HepG2 (cell line): Measurements from ENCODE around the gene BIRC7. TPM values are rescaled to one million over a fixed set of nuclear protein-coding genes. Genes with fewer than 3 reads are reported as not detected.

Experiments
- ATAC-seq: fragments of 200-7000 bp; cut with Tn5 transposase; 3 replicates; pipeline ENCODE4 v1.9.1; 2020; ENCODE audit warnings: mild to moderate bottlenecking, moderate library complexity
- BruUV-seq: library from RNA; stranded (reverse); fragments of 400-500 nt; replicated peaks from 2 replicates; lab custom pipeline; 2021; lab: Mats Ljungman, UMichigan
- CTCF ChIA-PET: fragments of 300-600 bp; formaldehyde crosslinking; extraction: SDS; loops from one replicate; lab custom pipeline; 2021; ENCODE audit warnings: low total read pairs, inconsistent platforms, low intra/inter-chr PET ratio; lab: Yijun Ruan, JAX
- POLR2A ChIA-PET: fragments of 350-600 bp; sonication (Branson Sonifier 250); formaldehyde crosslinking; loops from one replicate; lab custom pipeline; 2020; ENCODE audit warnings: antibody characterized with exemption, inconsistent platforms; lab: Yijun Ruan, JAX
- DNase-seq: peaks from one replicate; pipeline ENCODE4 v3.0.0-alpha.2; 2015; ENCODE audit warnings: low spot score
- FAIRE-seq: peaks from 3 replicates; lab custom pipeline; 2011; peaks lifted over from hg19 to GRCh38; lab: Jason Lieb, UNC
- H2AFZ ChIP-seq: one replicate; pipeline ENCODE4 v1.6.1; 2011; ENCODE audit warnings: low read length, inconsistent platforms
- H3K27ac ChIP-seq: fragments of 300-600 bp; 3 replicates; pipeline ENCODE4 v1.8.0; 2011; ENCODE audit warnings: mixed run types, mild to moderate bottlenecking, mixed read lengths, low read length, inconsistent platforms; ENCODE audit not compliant: insufficient read depth; ENCODE audit errors: extremely low read length
- H3K27me3 ChIP-seq, 2 experiments: fragments of 200-600 bp in 1 of 2; 2 replicates in 1 of 2; 3 replicates in 1 of 2; pipeline versions ENCODE4 v1.6.0 to v1.8.0; 2011; ENCODE audit warnings: low read length in 2 of 2, mild to moderate bottlenecking in 2 of 2, moderate library complexity in 2 of 2, inconsistent platforms in 1 of 2; ENCODE audit not compliant: insufficient read depth in 2 of 2, control insufficient read depth in 1 of 2
- H3K36me3 ChIP-seq, 2 experiments: fragments of 200-600 bp in 1 of 2; replicated peaks in 1 of 2; 2 replicates in 1 of 2; 3 replicates in 1 of 2; pipeline versions ENCODE4 v1.5.1 to v1.8.0; 2011; ENCODE audit warnings: low read length in 2 of 2, inconsistent platforms in 1 of 2; ENCODE audit not compliant: insufficient read depth in 2 of 2, control insufficient read depth in 1 of 2
- H3K4me1 ChIP-seq: 2 replicates; pipeline ENCODE4 v1.5.1; 2012; ENCODE audit warnings: low read length, inconsistent platforms; ENCODE audit not compliant: insufficient read depth
- H3K4me2 ChIP-seq: 2 replicates; pipeline ENCODE4 v1.6.0; 2011; ENCODE audit warnings: low read depth, low read length, inconsistent platforms
- H3K4me3 ChIP-seq, 3 experiments: fragments of 200-600 bp in 1 of 3; sonication (generic), shearing (Covaris generic) in 1 of 3; replicated peaks in 1 of 3; 2 replicates each; pipeline ENCODE4 v1.5.1; 2011 to 2016; ENCODE audit warnings: low read length in 3 of 3, inconsistent platforms in 2 of 3, low read depth in 2 of 3, mild to moderate bottlenecking in 2 of 3, control low read depth in 1 of 3, mixed read lengths in 1 of 3; ENCODE audit not compliant: insufficient read depth in 1 of 3
- H3K79me2 ChIP-seq: one replicate; pipeline ENCODE4 v1.6.1; 2011; ENCODE audit warnings: low read length, inconsistent platforms; ENCODE audit not compliant: insufficient read depth
- H3K9ac ChIP-seq: 2 replicates; pipeline ENCODE4 v1.6.0; 2011; ENCODE audit warnings: mild to moderate bottlenecking, low read depth, low read length, inconsistent platforms; ENCODE audit not compliant: insufficient read depth
- H3K9me3 ChIP-seq: 2 replicates; pipeline ENCODE4 v1.5.1; 2012; ENCODE audit warnings: mild to moderate bottlenecking, low read length
- H4K20me1 ChIP-seq: 2 replicates; pipeline ENCODE4 v1.6.0; 2011; ENCODE audit warnings: inconsistent platforms, mild to moderate bottlenecking, low read length, moderate library complexity; ENCODE audit not compliant: insufficient read depth
- EZH2 ChIP-seq: conservative IDR thresholded peaks from 2 replicates; pipeline ENCODE4 v1.6.1; 2012; ENCODE audit warnings: mild to moderate bottlenecking, low read depth, low read length, moderate library complexity
- SALL1 ChIP-seq: sonication (generic); formaldehyde crosslinking; IDR thresholded peaks from 2 replicates; pipeline ENCODE4 v1.8.0; 2022; ENCODE audit warnings: mild to moderate bottlenecking, missing genetic modification reagents
- ZNF142 ChIP-seq: sonication (generic); formaldehyde crosslinking; IDR thresholded peaks from 2 replicates; pipeline ENCODE4 v1.4.0; 2020; ENCODE audit warnings: missing genetic modification reagents
- ZNF180 ChIP-seq: sonication (generic); formaldehyde crosslinking; IDR thresholded peaks from 2 replicates; pipeline ENCODE4 v1.4.0; 2020; ENCODE audit warnings: low read depth, missing genetic modification reagents, borderline replicate concordance
- WGBS: methylation state at CpG from one replicate; pipeline ENCODE4 v1.1.6; 2017; ENCODE audit warnings: low lambda C conversion rate; 5-methylcytosine and 5-hydroxymethylcytosine counted together
- in situ Hi-C: cut with HindIII; loops from 2 replicates; pipeline ENCODE4 v1.10.0; 2017; ENCODE audit warnings: low pct_unique_long_range_greater_than_20kb; ENCODE audit not compliant: extremely low pct_ligation_motif_present
- intact Hi-C: fragments of 100-400 bp; cut with micrococcal nuclease; formaldehyde crosslinking; loops from one replicate; pipeline ENCODE4 v1.10.0; 2022; ENCODE audit not compliant: unreplicated experiment
- polyA plus RNA-seq, 8 experiments: library from polyadenylated mRNA; depleted of rRNA in 3 of 8; stranded (reverse) in 7 of 8; unstranded in 1 of 8; fragments of >200 nt; fragmentation: Illumina TruSeq in 4 of 8; extraction: Trizol in 4 of 8; gene quantifications; 2 replicates each; pipeline versions ENCODE4 v1.2.1 to v1.2.3, GENCODE V29; 2011 to 2016; ENCODE audit warnings: low read depth in 4 of 8, missing spikeins in 1 of 8, mixed read lengths in 1 of 8; ENCODE audit not compliant: insufficient read depth in 1 of 8
- total RNA-seq, 5 experiments: library from RNA; depleted of rRNA; stranded (reverse); fragments of >200 nt; fragmentation: Illumina TruSeq; extraction: Trizol; gene quantifications; 2 replicates each; pipeline ENCODE4 v1.2.3, GENCODE V29; 2016; ENCODE audit warnings: low read depth in 1 of 5
- TF ChIP-seq, protein P1 (sequence below): sonication (generic); formaldehyde crosslinking; IDR thresholded peaks from 2 replicates; pipeline ENCODE4 v1.5.0; 2020; ENCODE audit warnings: mild to moderate bottlenecking, missing genetic modification reagents, moderate library complexity
- TF ChIP-seq, protein P2 (sequence below): sonication (generic); formaldehyde crosslinking; IDR thresholded peaks from 2 replicates; pipeline ENCODE4 v1.4.0; 2020; ENCODE audit warnings: mild to moderate bottlenecking, missing genetic modification reagents

The BIRC7 gene
- total and polyA plus RNA-seq, 2 of the 13 experiments (the other 11 are each of a cell fraction or from before 2014, with no cell fraction given) = 0.27 to 5.1 TPM

GRCh38 chr20:63244468-63244867 lies 8.8 kb downstream of the BIRC7 start:
- in situ Hi-C loops = no loop called here
- Histone ChIP-seq H3K4me2 (no peak overlapping the region), H3K27ac (no peak overlapping the region), H2AFZ (no peak overlapping the region), H3K36me3 (no peaks in the 10 kb centered on the region), H3K4me3 (no peak overlapping the region), H3K9ac (no peak overlapping the region), H3K9me3 (no peaks in the 10 kb centered on the region), H4K20me1 (no peaks in the 10 kb centered on the region; the same call in 1 of the 2 replicates), H3K27me3 (peaks cover 27 to 83% of the 10 kb centered on the region in 2 experiments), H3K4me1 (peaks cover 13% of the 10 kb centered on the region), H3K79me2 (no peaks in the 10 kb centered on the region)
- ChIA-PET POLR2A (no interaction called here), CTCF (no interaction called here)
- intact Hi-C loops = loop anchor here (10.0 kb wide), 1 partner anchor 190 kb away; no protein-coding TSS in a partner anchor
- ATAC-seq = no peak
- FAIRE-seq = no peak
- DNase-seq = no peak
- BruUV-seq = no TSS peak
- WGBS = 31% methylated on average over 7 of the region's 10 CpGs
- TF ChIP-seq SALL1 (CRISPR knock-in tag) (0 out of 2 replicates have a peak, but pooled peaks have one; percentile 10), ZNF180 (CRISPR knock-in tag) (no peak), ZNF142 (CRISPR knock-in tag) (no peak), EZH2 (0 out of 2 replicates have a peak, but pooled peaks have one; percentile 39)
- TF ChIP-seq, protein P1, sequence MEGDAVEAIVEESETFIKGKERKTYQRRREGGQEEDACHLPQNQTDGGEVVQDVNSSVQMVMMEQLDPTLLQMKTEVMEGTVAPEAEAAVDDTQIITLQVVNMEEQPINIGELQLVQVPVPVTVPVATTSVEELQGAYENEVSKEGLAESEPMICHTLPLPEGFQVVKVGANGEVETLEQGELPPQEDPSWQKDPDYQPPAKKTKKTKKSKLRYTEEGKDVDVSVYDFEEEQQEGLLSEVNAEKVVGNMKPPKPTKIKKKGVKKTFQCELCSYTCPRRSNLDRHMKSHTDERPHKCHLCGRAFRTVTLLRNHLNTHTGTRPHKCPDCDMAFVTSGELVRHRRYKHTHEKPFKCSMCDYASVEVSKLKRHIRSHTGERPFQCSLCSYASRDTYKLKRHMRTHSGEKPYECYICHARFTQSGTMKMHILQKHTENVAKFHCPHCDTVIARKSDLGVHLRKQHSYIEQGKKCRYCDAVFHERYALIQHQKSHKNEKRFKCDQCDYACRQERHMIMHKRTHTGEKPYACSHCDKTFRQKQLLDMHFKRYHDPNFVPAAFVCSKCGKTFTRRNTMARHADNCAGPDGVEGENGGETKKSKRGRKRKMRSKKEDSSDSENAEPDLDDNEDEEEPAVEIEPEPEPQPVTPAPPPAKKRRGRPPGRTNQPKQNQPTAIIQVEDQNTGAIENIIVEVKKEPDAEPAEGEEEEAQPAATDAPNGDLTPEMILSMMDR (CRISPR knock-in tag) = 0 out of 2 replicates have a peak, but pooled peaks have one; percentile 23
- TF ChIP-seq, protein P2, sequence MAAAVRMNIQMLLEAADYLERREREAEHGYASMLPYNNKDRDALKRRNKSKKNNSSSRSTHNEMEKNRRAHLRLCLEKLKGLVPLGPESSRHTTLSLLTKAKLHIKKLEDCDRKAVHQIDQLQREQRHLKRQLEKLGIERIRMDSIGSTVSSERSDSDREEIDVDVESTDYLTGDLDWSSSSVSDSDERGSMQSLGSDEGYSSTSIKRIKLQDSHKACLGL (CRISPR knock-in tag) = peak; percentile 37; the same call in 1 of the 2 replicates
